A673 (cell line): Measurements from ENCODE around the gene CDK4. TPM values are rescaled to one million over a fixed set of nuclear protein-coding genes. Genes with fewer than 3 reads are reported as not detected.

Source experiments
- BruUV-seq: library from RNA; stranded (reverse); fragments of 400-500 nt; replicated peaks from 2 replicates; lab custom pipeline; 2021; lab: Mats Ljungman, UMichigan
- CTCF ChIA-PET: fragments of 300-600 bp; sonication (Branson Sonifier 250); formaldehyde crosslinking; loops from one replicate; lab custom pipeline; 2022; ENCODE audit warnings: antibody characterized with exemption; lab: Charles Lee
- POLR2A ChIA-PET: fragments of 300-600 bp; sonication (Branson Sonifier 250); formaldehyde crosslinking; loops from one replicate; lab custom pipeline; 2022; ENCODE audit warnings: antibody characterized with exemption; ENCODE audit not compliant: low non-redundant PET; lab: Charles Lee
- DNase-seq: peaks from one replicate; pipeline ENCODE4 v3.0.0-alpha.2; 2015; ENCODE audit warnings: low spot score
- H3K27ac ChIP-seq: fragments of 200-600 bp; sonication (generic); 2 replicates; pipeline ENCODE4 v1.5.1; 2016; ENCODE audit warnings: mixed run types, low read depth, mild to moderate bottlenecking, mixed read lengths, antibody characterized with exemption, low read length; ENCODE audit not compliant: poor library complexity, severe bottlenecking
- H3K27me3 ChIP-seq: fragments of 200-600 bp; sonication (generic); replicated peaks from 2 replicates; pipeline ENCODE4 v1.6.1; 2017; ENCODE audit warnings: mixed run types, low read depth, mild to moderate bottlenecking, mixed read lengths, antibody characterized with exemption, low read length; ENCODE audit not compliant: insufficient read depth, poor library complexity
- H3K36me3 ChIP-seq: fragments of 200-600 bp; sonication (generic); 2 replicates; pipeline ENCODE4 v1.6.1; 2016; ENCODE audit warnings: mixed run types, mild to moderate bottlenecking, mixed read lengths, antibody characterized with exemption, low read length; ENCODE audit not compliant: insufficient read depth, poor library complexity, severe bottlenecking
- H3K4me1 ChIP-seq: fragments of 200-600 bp; sonication (generic); 2 replicates; pipeline ENCODE4 v1.6.1; 2017; ENCODE audit warnings: mixed run types, mild to moderate bottlenecking, mixed read lengths, antibody characterized with exemption, low read length; ENCODE audit not compliant: insufficient read depth, poor library complexity, severe bottlenecking
- H3K4me3 ChIP-seq: fragments of 200-600 bp; sonication (generic); 2 replicates; pipeline ENCODE4 v1.5.1; 2016; ENCODE audit warnings: low read depth, mixed run types, mild to moderate bottlenecking, mixed read lengths, low read length; ENCODE audit not compliant: poor library complexity, severe bottlenecking
- H3K9me3 ChIP-seq: fragments of 200-600 bp; sonication (generic); 2 replicates; pipeline ENCODE4 v1.6.1; 2016; ENCODE audit warnings: mixed run types, low read depth, mild to moderate bottlenecking, mixed read lengths, antibody characterized with exemption, low read length; ENCODE audit not compliant: poor library complexity, severe bottlenecking
- CTCF ChIP-seq: fragments of 300-800, 200-600 bp; sonication (generic); conservative IDR thresholded peaks from 2 replicates; pipeline ENCODE4 v1.5.1; 2017; ENCODE audit warnings: low read depth, mild to moderate bottlenecking, antibody characterized with exemption, low read length, moderate library complexity, mixed read lengths
- EZH2 ChIP-seq: fragments of 200-600 bp; sonication (generic); IDR thresholded peaks from 2 replicates; pipeline ENCODE4 v1.6.1; 2017; ENCODE audit warnings: borderline replicate concordance, low read depth, mild to moderate bottlenecking, mixed read lengths, antibody characterized with exemption, low read length; ENCODE audit not compliant: poor library complexity, severe bottlenecking
- intact Hi-C: fragments of 100-400 bp; cut with micrococcal nuclease; formaldehyde crosslinking; loops from one replicate; pipeline ENCODE4 v1.10.0; 2022; ENCODE audit not compliant: unreplicated experiment
- total RNA-seq: library from RNA; stranded (reverse); gene quantifications from 2 replicates; pipeline ENCODE4 v1.2.3, GENCODE V29; 2021

Gene CDK4
- total RNA-seq, 1 experiment from 2014 or later = 247 TPM

GRCh38 chr12:57769594-57769993 lies 17.5 kb upstream of the CDK4 start:
- ChIA-PET CTCF (no interaction called here), POLR2A (no interaction called here)
- no peak overlapping the region for H3K4me3 ChIP-seq
- H3K27ac ChIP-seq = no peak overlapping the region
- no peak for DNase-seq
- H3K4me1 ChIP-seq = peaks cover 36% of the 10 kb centered on the region
- no TSS peak for BruUV-seq
- H3K27me3 ChIP-seq = peaks cover 21% of the 10 kb centered on the region
- no peaks in the 10 kb centered on the region for H3K9me3 ChIP-seq
- TF ChIP-seq EZH2 (no peak), CTCF (no peak)
- intact Hi-C loops = no loop called here
- H3K36me3 ChIP-seq = peaks cover 6% of the 10 kb centered on the region

DNA sequence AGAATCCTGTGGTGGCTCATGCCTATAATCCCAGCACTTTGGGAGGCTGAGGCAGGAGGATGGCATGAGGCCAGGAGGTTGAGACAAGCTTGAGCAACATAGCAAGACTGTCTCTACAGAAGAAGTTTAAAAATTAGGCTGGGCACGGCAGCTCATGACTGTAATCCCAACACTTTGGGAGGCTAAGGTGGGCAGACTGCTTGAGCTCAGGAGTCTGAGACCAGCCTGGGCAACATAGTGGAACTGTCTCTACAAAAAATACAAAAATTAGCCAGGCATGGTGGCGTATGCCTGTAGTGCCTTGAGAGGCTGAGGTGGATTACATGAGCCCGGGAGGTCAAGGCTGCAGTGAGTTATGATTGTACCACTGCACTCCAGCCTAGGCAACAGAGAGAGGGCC lies 15.8 kb upstream of the CDK4 start:
- no peak overlapping the region for H3K27ac ChIP-seq
- no peak overlapping the region for H3K4me3 ChIP-seq
- H3K27me3 ChIP-seq = peaks cover 30% of the 10 kb centered on the region
- H3K9me3 ChIP-seq = no peaks in the 10 kb centered on the region
- CTCF ChIA-PET = interaction anchor here (0.9 kb wide), 1 partner anchor 11 kb away, joined by 3 read pairs; no protein-coding TSS in a partner anchor
- intact Hi-C loops = no loop called here
- TF ChIP-seq CTCF (no peak), EZH2 (no peak)
- no TSS peak for BruUV-seq
- POLR2A ChIA-PET = no interaction called here
- DNase-seq = no peak
- peaks cover 6% of the 10 kb centered on the region for H3K36me3 ChIP-seq
- H3K4me1 ChIP-seq = peaks cover 31% of the 10 kb centered on the region

DNA sequence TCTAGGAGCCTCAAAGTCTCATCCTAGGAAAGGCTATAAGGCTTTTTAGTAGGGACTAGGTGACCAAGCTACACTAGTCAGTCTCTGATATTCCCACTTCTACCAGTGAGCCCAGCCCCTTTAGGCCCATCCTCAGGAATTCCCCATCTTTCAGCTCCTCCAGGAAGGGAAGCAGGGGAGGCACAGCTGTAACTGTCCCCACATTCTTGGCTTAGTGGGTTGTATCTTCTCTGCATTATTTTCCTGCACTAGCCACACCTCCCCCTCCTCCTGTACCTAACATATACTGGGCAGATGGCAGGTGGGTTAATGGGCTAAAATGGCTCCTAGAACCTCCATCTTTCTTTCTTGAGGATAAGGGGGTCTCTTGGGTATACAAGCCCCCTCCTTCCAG lies 15.2 kb upstream of the CDK4 start:
- no TSS peak for BruUV-seq
- ChIA-PET CTCF (interaction anchor here (0.9 to 2.2 kb wide), 2 partner anchors 11 kb away, joined by 3 to 10 read pairs; no protein-coding TSS in a partner anchor), POLR2A (interaction anchor here (0.5 kb wide), 1 partner anchor 8 kb away, joined by 8 read pairs; no protein-coding TSS in a partner anchor)
- peaks cover 6% of the 10 kb centered on the region for H3K36me3 ChIP-seq
- H3K4me1 ChIP-seq = peaks cover 31% of the 10 kb centered on the region
- H3K4me3 ChIP-seq = no peak overlapping the region
- no peaks in the 10 kb centered on the region for H3K9me3 ChIP-seq
- TF ChIP-seq CTCF = no peak
- no peak for TF ChIP-seq EZH2
- peaks cover 30% of the 10 kb centered on the region for H3K27me3 ChIP-seq
- no peak for DNase-seq
- intact Hi-C loops = no loop called here
- H3K27ac ChIP-seq = no peak overlapping the region
